Aortic smooth muscle cell (primary cell): ENCODE results near the gene NOX5. TPM values are rescaled to one million over a fixed set of nuclear protein-coding genes. Genes with fewer than 3 reads are reported as not detected.

ENCODE experiments used
- total RNA-seq: library from RNA; depleted of rRNA; stranded (reverse); fragments of >200 nt; gene quantifications from 2 replicates; pipeline ENCODE4 v1.2.3, GENCODE V29; 2014

The NOX5 gene, protein sequence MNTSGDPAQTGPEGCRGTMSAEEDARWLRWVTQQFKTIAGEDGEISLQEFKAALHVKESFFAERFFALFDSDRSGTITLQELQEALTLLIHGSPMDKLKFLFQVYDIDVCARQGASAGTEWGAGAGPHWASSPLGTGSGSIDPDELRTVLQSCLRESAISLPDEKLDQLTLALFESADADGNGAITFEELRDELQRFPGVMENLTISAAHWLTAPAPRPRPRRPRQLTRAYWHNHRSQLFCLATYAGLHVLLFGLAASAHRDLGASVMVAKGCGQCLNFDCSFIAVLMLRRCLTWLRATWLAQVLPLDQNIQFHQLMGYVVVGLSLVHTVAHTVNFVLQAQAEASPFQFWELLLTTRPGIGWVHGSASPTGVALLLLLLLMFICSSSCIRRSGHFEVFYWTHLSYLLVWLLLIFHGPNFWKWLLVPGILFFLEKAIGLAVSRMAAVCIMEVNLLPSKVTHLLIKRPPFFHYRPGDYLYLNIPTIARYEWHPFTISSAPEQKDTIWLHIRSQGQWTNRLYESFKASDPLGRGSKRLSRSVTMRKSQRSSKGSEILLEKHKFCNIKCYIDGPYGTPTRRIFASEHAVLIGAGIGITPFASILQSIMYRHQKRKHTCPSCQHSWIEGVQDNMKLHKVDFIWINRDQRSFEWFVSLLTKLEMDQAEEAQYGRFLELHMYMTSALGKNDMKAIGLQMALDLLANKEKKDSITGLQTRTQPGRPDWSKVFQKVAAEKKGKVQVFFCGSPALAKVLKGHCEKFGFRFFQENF
- 0.13 and 0.19 TPM in 2 replicates for total RNA-seq

DNA sequence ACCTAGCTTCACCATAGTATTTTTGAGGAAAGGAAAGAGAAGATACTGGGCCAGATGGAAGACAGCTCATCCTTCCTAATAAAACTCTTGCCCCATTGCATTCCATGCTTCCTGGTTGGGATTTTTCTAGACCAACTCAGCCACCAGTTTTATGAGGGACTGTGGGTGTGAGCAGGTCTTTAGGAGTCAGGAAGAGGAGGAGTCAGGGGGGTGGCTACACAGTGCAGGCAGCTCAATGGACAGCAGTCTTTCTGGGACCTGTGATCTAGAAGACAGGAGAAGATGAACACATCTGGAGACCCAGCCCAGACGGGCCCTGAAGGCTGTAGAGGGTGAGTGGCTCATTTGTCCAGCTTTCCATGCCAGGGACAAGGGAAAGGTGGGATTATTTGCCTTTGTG, at the start of gene NOX5:
Gene NOX5, plus strand, starts transcription at position 242 of the 400 bp plus-strand sequence. Its CDS starts 41 bp downstream, at position 283.

Other genes starting within 250 kb of the NOX5 start
- gene ANP32A, start 193.8 kb upstream of the NOX5 start, total RNA-seq, result 50.4 and 54.3 TPM in 2 replicates
- 2.4 and 4.7 TPM in 2 replicates for gene SPESP1, start 84.2 kb upstream of the NOX5 start, total RNA-seq
- 18.9 and 39.5 TPM in 2 replicates for gene GLCE, start 145.9 kb downstream of the NOX5 start, total RNA-seq